GM06990 (cell line): ENCODE measurements around the gene SLC5A10.

ENCODE experiments used
- DNase-seq: peaks from one replicate; pipeline ENCODE4 v3.0.0-alpha.2; 2011; ENCODE audit not compliant: insufficient read length; ENCODE audit errors: extremely low read depth
- H3K27me3 ChIP-seq: replicated peaks from 2 replicates; pipeline ENCODE4 v1.6.0; 2011; ENCODE audit warnings: low read length; ENCODE audit not compliant: control insufficient read depth, insufficient read depth
- H3K36me3 ChIP-seq: 2 replicates; pipeline ENCODE4 v1.5.1; 2011; ENCODE audit warnings: low read length; ENCODE audit not compliant: control insufficient read depth, insufficient read depth
- H3K4me3 ChIP-seq: replicated peaks from 2 replicates; pipeline ENCODE4 v1.5.1; 2011; ENCODE audit warnings: low read depth, mild to moderate bottlenecking, control low read depth, low read length
- TF ChIP-seq, protein P1 (sequence below): IDR thresholded peaks from 2 replicates; pipeline ENCODE4 v1.5.1; 2011; ENCODE audit warnings: low read length, control low read depth, mild to moderate bottlenecking, inconsistent platforms; ENCODE audit not compliant: insufficient read depth, poor library complexity, severe bottlenecking

The SLC5A10 gene

DNA sequence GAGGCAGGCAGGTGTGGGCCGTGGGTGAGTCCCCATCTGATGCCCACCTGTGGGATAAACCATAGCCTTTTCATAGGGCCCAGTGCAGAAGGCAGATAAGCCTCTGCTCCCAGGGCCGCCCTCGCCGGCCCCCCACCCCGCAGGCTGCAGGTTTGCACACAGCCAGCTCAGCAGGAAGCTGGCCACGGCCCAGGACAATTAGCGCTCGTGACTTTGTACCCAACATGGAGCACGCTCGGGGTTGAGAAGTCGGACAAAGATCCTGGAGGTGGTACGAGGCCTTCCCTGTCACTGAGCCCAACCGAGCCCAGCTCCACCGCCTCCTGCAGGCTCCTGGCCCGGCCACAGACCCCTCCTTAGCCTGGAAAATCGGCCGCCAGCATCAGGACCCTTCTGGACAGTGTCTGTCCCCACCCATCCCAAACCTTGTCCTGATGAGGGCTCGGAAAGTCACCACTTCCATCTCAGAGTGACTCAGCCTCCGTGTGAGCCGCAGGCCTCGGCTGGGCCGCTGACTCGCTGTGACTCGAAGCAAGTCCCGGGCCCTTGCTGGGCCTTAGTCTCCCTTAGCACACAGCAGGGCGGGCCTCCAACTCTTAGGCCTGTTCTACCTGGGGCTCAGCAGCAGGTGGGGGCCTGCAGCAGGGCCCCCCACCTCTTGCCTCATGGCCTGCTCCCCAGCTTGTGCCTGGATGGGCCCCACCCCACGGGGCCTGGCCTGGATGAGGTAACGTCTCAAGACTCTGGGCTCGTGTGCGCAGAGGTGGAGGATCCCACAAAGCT lies 29.9 kb downstream of the SLC5A10 start:
- H3K27me3 ChIP-seq = no peaks in the 10 kb centered on the region
- DNase-seq = no peak
- peaks cover 15% of the 10 kb centered on the region for H3K36me3 ChIP-seq
- H3K4me3 ChIP-seq = no peak overlapping the region
- TF ChIP-seq, protein P1, sequence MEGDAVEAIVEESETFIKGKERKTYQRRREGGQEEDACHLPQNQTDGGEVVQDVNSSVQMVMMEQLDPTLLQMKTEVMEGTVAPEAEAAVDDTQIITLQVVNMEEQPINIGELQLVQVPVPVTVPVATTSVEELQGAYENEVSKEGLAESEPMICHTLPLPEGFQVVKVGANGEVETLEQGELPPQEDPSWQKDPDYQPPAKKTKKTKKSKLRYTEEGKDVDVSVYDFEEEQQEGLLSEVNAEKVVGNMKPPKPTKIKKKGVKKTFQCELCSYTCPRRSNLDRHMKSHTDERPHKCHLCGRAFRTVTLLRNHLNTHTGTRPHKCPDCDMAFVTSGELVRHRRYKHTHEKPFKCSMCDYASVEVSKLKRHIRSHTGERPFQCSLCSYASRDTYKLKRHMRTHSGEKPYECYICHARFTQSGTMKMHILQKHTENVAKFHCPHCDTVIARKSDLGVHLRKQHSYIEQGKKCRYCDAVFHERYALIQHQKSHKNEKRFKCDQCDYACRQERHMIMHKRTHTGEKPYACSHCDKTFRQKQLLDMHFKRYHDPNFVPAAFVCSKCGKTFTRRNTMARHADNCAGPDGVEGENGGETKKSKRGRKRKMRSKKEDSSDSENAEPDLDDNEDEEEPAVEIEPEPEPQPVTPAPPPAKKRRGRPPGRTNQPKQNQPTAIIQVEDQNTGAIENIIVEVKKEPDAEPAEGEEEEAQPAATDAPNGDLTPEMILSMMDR = no peak

DNA sequence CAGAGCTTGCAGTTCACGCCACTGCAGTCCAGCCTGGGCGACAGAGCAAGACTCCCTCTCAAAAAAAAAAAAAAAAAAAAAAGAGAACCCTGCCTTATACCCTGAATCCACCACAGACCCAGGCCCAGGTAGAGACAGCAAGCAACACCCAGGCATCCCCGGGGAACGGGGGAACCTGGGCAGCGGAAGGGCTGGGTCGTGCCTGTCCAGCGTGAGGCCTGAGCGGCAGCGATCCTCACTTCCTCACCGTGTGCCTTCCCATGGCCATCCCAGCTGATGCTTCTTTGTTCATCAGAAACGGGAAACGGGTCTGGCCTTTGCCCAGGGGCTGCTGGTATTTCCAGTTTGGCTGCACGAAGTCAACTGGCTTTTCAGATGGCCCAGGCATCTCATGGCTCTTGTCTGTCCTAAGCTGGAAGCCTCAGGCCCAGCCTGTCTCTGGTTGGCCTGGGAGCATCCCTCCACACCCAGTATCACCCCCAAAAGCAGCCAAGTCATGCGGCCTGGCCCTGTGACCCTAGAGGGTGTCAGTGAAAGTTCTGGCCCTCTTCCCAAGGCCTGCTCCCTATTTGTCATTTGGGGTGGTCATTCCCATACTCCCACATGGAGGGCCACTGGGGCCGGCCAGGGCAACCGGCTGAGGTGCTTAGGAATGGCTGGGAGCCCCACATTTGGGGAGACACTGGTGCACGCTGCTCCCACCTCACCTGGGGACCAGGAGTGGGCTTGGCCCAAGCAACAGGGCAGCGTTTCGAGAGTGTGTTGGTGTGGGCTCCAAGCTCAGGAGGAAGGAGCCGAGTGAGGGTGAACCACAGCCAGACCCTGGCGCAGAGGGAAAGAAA lies 32.5 kb downstream of the SLC5A10 start:
- no peak for DNase-seq
- Histone ChIP-seq H3K36me3 (peaks cover 11% of the 10 kb centered on the region), H3K4me3 (no peak overlapping the region)

DNA sequence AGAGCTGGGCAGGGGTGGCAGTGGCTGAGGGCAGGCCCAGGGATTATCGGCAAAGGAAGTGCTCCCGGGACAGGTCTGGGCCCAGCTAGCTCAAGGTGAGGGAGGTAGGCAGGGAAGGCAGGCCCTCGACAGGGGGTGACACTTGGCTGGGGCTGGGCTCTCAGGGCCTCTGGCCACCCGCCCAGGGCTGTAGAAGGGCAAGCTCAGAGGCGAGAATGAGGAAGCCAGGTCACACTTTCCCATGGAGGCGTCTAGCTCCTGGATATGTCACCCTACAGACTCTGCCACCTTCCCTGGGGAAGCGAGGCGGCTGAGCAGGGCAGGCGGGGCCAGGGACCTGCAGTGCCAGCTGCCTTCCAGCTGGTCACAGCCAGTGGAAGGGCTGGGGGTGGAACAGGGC lies 33.5 kb downstream of the SLC5A10 start:
- no peak for DNase-seq
- Histone ChIP-seq H3K36me3 (peaks cover 14% of the 10 kb centered on the region), H3K27me3 (no peaks in the 10 kb centered on the region), H3K4me3 (no peak overlapping the region)
- TF ChIP-seq, protein P1 = no peak

More for the DNA sequence above, 32.5 kb downstream of the SLC5A10 start:
- no peaks in the 10 kb centered on the region for H3K27me3 ChIP-seq
- TF ChIP-seq, protein P1 = no peak

DNA sequence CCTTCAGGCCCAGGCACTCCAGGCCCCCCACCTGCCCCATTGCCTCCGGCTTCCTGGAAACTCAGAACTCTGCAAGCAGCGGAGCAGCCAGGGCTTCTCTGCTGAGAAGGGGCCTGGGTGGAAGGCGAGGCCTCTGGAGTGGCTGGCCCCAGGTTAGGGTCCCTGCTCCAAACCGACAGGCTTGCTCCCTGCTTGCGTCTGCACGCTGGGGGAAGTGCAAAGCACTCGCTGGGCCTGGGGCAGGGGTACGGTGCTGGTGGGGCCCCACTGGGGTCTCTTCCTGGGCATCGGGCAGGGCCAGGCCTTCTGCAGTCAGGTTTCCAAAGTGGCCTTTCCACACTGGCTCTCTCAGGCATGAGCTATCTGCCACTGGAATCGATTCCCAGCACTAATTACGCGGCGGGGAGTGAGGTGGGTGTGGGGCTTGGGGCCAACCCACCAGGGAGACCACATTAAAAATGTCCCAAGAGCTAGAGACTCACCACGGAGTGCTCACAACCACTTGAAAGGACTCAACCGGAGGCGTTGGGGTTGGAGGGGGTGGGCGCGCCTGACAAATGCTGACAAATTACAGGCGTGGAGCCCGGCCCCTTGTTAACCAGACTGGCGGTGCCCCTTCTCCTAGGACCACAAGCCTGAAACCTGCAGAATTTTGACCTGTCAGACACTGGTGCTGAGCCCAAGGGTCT lies 34.7 kb downstream of the SLC5A10 start:
- Histone ChIP-seq H3K4me3 (no peak overlapping the region), H3K36me3 (peaks cover 14% of the 10 kb centered on the region), H3K27me3 (no peaks in the 10 kb centered on the region)
- TF ChIP-seq, protein P1 = no peak
- DNase-seq = no peak

DNA sequence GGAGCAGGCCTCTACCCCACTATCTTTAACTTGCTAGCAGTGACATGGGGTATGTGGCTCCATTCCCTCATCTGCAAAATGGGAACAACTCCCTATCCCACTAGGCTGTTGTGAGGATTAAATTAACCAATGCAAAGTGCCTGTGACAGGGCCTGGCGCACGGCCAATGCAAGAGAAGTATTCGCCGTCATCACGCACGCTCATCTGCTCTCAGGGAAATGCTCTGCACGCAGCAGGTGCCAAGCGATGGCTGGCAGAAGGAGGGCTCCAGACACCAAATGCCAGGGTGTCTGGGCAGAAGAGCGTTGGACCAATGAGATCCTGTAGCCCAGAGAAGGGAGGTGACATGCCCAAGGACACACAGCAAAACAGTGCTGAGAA lies 35.3 kb downstream of the SLC5A10 start:
- Histone ChIP-seq H3K27me3 (no peaks in the 10 kb centered on the region), H3K4me3 (no peak overlapping the region), H3K36me3 (peaks cover 14% of the 10 kb centered on the region)
- no peak for DNase-seq
- TF ChIP-seq, protein P1 = no peak
